ENCODE results near the gene FXYD1. TPM values are rescaled to one million over a fixed set of nuclear protein-coding genes. Genes with fewer than 3 reads are reported as not detected.

FXYD1 gene
- total RNA-seq, 1 experiment from 2014 or later: 13.3 TPM

DNA sequence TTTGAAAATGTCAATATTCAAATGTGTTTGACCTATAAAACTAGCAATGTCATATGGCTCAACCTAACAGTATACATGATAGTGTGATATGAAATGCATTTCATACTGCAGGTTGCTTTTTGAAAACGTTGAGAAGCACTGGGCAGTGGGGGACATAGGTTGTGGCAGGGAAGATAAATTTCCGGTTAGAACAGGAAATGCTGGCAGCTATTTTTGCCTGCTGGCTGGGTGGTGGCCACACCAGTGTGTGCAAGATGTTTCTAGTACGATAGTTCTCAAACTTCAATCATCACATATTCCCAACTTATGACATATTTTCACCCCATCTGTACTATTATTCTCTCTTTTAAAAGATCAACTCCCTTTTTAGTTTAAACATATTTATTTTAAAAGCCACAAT is 33.1 kb downstream of the FXYD1 start (continued):
- TF ChIP-seq, protein P1, sequence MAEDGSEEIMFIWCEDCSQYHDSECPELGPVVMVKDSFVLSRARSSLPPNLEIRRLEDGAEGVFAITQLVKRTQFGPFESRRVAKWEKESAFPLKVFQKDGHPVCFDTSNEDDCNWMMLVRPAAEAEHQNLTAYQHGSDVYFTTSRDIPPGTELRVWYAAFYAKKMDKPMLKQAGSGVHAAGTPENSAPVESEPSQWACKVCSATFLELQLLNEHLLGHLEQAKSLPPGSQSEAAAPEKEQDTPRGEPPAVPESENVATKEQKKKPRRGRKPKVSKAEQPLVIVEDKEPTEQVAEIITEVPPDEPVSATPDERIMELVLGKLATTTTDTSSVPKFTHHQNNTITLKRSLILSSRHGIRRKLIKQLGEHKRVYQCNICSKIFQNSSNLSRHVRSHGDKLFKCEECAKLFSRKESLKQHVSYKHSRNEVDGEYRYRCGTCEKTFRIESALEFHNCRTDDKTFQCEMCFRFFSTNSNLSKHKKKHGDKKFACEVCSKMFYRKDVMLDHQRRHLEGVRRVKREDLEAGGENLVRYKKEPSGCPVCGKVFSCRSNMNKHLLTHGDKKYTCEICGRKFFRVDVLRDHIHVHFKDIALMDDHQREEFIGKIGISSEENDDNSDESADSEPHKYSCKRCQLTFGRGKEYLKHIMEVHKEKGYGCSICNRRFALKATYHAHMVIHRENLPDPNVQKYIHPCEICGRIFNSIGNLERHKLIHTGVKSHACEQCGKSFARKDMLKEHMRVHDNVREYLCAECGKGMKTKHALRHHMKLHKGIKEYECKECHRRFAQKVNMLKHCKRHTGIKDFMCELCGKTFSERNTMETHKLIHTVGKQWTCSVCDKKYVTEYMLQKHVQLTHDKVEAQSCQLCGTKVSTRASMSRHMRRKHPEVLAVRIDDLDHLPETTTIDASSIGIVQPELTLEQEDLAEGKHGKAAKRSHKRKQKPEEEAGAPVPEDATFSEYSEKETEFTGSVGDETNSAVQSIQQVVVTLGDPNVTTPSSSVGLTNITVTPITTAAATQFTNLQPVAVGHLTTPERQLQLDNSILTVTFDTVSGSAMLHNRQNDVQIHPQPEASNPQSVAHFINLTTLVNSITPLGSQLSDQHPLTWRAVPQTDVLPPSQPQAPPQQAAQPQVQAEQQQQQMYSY (CRISPR knock-in tag; IDR thresholded peaks at IDR 0.05): no peak
- TF ChIP-seq, protein P2, sequence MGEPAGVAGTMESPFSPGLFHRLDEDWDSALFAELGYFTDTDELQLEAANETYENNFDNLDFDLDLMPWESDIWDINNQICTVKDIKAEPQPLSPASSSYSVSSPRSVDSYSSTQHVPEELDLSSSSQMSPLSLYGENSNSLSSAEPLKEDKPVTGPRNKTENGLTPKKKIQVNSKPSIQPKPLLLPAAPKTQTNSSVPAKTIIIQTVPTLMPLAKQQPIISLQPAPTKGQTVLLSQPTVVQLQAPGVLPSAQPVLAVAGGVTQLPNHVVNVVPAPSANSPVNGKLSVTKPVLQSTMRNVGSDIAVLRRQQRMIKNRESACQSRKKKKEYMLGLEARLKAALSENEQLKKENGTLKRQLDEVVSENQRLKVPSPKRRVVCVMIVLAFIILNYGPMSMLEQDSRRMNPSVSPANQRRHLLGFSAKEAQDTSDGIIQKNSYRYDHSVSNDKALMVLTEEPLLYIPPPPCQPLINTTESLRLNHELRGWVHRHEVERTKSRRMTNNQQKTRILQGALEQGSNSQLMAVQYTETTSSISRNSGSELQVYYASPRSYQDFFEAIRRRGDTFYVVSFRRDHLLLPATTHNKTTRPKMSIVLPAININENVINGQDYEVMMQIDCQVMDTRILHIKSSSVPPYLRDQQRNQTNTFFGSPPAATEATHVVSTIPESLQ (CRISPR knock-in tag; IDR thresholded peaks at IDR 0.05): no peak
- TF ChIP-seq MYBL2 (CRISPR knock-in tag; IDR thresholded peaks at IDR 0.05): no peak

DNA sequence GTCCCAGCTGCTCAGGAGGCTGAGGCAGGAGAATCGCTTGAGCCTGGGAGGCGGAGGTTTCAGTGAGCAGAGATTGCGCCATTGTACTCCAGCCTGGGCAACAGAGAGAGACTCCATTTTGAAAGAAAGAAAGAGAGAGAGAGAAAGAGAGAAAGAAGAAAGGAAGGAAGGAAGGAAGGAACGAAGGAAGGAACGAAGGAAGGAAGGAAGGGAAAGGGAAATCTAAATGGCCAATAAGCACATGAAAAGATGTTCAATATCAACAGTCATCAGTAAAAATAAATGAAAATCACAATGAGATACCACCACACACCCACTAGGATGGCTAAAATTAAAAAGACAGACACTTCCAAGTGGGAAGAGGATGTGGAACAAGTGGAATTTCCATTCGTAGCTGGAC is 35.6 kb downstream of the FXYD1 start:
- ATAC-seq (no peak), DNase-seq (ENCODE audit: low spot score) (no peak)
- POLR2A ChIA-PET: no interaction called here
- Mint-ChIP-seq H3K27ac (no peak overlapping the region), H3K27me3 (ENCODE audit: low read depth) (peaks cover 12% of the 10 kb centered on the region), H3K36me3 (peaks cover 10% of the 10 kb centered on the region), H3K9me3 (peaks cover 12% of the 10 kb centered on the region), H3K4me1 (peaks cover 6% of the 10 kb centered on the region), H3K4me3 (no peak overlapping the region)
- CTCF ChIA-PET: no interaction called here
- TF ChIP-seq, protein P3, sequence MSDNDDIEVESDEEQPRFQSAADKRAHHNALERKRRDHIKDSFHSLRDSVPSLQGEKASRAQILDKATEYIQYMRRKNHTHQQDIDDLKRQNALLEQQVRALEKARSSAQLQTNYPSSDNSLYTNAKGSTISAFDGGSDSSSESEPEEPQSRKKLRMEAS (CRISPR knock-in tag; IDR thresholded peaks at IDR 0.05): no peak
- no peak for TF ChIP-seq NFYB (CRISPR knock-in tag; conservative IDR thresholded peaks at IDR 0.05; ENCODE audit: low read depth)
- TF ChIP-seq, protein P4, sequence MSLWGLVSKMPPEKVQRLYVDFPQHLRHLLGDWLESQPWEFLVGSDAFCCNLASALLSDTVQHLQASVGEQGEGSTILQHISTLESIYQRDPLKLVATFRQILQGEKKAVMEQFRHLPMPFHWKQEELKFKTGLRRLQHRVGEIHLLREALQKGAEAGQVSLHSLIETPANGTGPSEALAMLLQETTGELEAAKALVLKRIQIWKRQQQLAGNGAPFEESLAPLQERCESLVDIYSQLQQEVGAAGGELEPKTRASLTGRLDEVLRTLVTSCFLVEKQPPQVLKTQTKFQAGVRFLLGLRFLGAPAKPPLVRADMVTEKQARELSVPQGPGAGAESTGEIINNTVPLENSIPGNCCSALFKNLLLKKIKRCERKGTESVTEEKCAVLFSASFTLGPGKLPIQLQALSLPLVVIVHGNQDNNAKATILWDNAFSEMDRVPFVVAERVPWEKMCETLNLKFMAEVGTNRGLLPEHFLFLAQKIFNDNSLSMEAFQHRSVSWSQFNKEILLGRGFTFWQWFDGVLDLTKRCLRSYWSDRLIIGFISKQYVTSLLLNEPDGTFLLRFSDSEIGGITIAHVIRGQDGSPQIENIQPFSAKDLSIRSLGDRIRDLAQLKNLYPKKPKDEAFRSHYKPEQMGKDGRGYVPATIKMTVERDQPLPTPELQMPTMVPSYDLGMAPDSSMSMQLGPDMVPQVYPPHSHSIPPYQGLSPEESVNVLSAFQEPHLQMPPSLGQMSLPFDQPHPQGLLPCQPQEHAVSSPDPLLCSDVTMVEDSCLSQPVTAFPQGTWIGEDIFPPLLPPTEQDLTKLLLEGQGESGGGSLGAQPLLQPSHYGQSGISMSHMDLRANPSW (CRISPR knock-in tag; conservative IDR thresholded peaks at IDR 0.05; ENCODE audit: low read depth): no peak
- TF ChIP-seq, protein P5, sequence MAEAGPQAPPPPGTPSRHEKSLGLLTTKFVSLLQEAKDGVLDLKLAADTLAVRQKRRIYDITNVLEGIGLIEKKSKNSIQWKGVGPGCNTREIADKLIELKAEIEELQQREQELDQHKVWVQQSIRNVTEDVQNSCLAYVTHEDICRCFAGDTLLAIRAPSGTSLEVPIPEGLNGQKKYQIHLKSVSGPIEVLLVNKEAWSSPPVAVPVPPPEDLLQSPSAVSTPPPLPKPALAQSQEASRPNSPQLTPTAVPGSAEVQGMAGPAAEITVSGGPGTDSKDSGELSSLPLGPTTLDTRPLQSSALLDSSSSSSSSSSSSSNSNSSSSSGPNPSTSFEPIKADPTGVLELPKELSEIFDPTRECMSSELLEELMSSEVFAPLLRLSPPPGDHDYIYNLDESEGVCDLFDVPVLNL (CRISPR knock-in tag; IDR thresholded peaks at IDR 0.05; ENCODE audit: borderline replicate concordance, low read depth): no peak
- TF ChIP-seq, protein P6, sequence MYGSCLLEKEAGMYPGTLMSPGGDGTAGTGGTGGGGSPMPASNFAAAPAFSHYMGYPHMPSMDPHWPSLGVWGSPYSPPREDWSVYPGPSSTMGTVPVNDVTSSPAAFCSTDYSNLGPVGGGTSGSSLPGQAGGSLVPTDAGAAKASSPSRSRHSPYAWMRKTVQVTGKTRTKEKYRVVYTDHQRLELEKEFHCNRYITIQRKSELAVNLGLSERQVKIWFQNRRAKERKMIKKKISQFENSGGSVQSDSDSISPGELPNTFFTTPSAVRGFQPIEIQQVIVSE (CRISPR knock-in tag; IDR thresholded peaks at IDR 0.05; ENCODE audit: borderline replicate concordance): no peak
- no peak for TF ChIP-seq TP53 (CRISPR knock-in tag; IDR thresholded peaks at IDR 0.05)
- TF ChIP-seq EMX1 (CRISPR knock-in tag; IDR thresholded peaks at IDR 0.05): no peak
- TF ChIP-seq, protein P7, sequence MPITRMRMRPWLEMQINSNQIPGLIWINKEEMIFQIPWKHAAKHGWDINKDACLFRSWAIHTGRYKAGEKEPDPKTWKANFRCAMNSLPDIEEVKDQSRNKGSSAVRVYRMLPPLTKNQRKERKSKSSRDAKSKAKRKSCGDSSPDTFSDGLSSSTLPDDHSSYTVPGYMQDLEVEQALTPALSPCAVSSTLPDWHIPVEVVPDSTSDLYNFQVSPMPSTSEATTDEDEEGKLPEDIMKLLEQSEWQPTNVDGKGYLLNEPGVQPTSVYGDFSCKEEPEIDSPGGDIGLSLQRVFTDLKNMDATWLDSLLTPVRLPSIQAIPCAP (CRISPR knock-in tag; IDR thresholded peaks at IDR 0.05): no peak
- TF ChIP-seq, protein P8, sequence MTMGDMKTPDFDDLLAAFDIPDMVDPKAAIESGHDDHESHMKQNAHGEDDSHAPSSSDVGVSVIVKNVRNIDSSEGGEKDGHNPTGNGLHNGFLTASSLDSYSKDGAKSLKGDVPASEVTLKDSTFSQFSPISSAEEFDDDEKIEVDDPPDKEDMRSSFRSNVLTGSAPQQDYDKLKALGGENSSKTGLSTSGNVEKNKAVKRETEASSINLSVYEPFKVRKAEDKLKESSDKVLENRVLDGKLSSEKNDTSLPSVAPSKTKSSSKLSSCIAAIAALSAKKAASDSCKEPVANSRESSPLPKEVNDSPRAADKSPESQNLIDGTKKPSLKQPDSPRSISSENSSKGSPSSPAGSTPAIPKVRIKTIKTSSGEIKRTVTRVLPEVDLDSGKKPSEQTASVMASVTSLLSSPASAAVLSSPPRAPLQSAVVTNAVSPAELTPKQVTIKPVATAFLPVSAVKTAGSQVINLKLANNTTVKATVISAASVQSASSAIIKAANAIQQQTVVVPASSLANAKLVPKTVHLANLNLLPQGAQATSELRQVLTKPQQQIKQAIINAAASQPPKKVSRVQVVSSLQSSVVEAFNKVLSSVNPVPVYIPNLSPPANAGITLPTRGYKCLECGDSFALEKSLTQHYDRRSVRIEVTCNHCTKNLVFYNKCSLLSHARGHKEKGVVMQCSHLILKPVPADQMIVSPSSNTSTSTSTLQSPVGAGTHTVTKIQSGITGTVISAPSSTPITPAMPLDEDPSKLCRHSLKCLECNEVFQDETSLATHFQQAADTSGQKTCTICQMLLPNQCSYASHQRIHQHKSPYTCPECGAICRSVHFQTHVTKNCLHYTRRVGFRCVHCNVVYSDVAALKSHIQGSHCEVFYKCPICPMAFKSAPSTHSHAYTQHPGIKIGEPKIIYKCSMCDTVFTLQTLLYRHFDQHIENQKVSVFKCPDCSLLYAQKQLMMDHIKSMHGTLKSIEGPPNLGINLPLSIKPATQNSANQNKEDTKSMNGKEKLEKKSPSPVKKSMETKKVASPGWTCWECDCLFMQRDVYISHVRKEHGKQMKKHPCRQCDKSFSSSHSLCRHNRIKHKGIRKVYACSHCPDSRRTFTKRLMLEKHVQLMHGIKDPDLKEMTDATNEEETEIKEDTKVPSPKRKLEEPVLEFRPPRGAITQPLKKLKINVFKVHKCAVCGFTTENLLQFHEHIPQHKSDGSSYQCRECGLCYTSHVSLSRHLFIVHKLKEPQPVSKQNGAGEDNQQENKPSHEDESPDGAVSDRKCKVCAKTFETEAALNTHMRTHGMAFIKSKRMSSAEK (CRISPR knock-in tag; IDR thresholded peaks at IDR 0.05; ENCODE audit: borderline replicate concordance): no peak
- no peak for TF ChIP-seq NFATC4 (CRISPR knock-in tag; IDR thresholded peaks at IDR 0.05)
- no peak for TF ChIP-seq PRRX2 (CRISPR knock-in tag; IDR thresholded peaks at IDR 0.05)
- TF ChIP-seq ZNF121 (CRISPR knock-in tag; IDR thresholded peaks at IDR 0.05): no peak
- no peak for TF ChIP-seq GRHL2 (CRISPR knock-in tag; IDR thresholded peaks at IDR 0.05; ENCODE audit: insufficient replicate concordance, severe bottlenecking)
- no peak for TF ChIP-seq MYBL2 (CRISPR knock-in tag; IDR thresholded peaks at IDR 0.05)
- no peak for TF ChIP-seq ZNF423 (CRISPR knock-in tag; IDR thresholded peaks at IDR 0.05)

Measured in WTC11 (cell line).